ENCODE data around the gene SELPLG.

- TF ChIP-seq, protein P1, sequence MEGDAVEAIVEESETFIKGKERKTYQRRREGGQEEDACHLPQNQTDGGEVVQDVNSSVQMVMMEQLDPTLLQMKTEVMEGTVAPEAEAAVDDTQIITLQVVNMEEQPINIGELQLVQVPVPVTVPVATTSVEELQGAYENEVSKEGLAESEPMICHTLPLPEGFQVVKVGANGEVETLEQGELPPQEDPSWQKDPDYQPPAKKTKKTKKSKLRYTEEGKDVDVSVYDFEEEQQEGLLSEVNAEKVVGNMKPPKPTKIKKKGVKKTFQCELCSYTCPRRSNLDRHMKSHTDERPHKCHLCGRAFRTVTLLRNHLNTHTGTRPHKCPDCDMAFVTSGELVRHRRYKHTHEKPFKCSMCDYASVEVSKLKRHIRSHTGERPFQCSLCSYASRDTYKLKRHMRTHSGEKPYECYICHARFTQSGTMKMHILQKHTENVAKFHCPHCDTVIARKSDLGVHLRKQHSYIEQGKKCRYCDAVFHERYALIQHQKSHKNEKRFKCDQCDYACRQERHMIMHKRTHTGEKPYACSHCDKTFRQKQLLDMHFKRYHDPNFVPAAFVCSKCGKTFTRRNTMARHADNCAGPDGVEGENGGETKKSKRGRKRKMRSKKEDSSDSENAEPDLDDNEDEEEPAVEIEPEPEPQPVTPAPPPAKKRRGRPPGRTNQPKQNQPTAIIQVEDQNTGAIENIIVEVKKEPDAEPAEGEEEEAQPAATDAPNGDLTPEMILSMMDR (conservative IDR thresholded peaks at IDR 0.05; ENCODE audit: low read depth, low read length): no peak
- TF ChIP-seq EZH2 (IDR thresholded peaks at IDR 0.05; ENCODE audit: borderline replicate concordance, low read depth, low read length, poor library complexity, severe bottlenecking): no peak
These were observed 4.6 kb upstream of the SELPLG start for GRCh38 chr12:108638141-108638827.

Data from A673 (cell line).